GM18526 (cell line): Measurements from ENCODE around the gene CETP.

ENCODE experiments used
- POLR2A ChIP-seq: IDR thresholded peaks from 3 replicates; pipeline ENCODE4 v1.6.1; 2011; ENCODE audit not compliant: insufficient read length; ENCODE audit errors: extremely low read depth

Gene CETP

GRCh38 chr16:57030346-57030902, 68.7 kb downstream of the CETP start:
- TF ChIP-seq POLR2A: no peak

- no peak for TF ChIP-seq POLR2A
These were observed 69.4 kb downstream of the CETP start for GRCh38 chr16:57031156-57031555.

GRCh38 chr16:57032346-57032745, 70.6 kb downstream of the CETP start:
- no peak for TF ChIP-seq POLR2A

- TF ChIP-seq POLR2A: no peak
These were observed 71.2 kb downstream of the CETP start for GRCh38 chr16:57032931-57033330.
